HG03103 (cell line): ENCODE measurements around the gene TAF15.

Source experiments
- ATAC-seq: cut with Tn5 transposase; IDR thresholded peaks from one replicate; pipeline ENCODE4 v1.9.1; 2021; ENCODE audit warnings: low read depth; ENCODE audit not compliant: unreplicated experiment

The TAF15 gene

DNA sequence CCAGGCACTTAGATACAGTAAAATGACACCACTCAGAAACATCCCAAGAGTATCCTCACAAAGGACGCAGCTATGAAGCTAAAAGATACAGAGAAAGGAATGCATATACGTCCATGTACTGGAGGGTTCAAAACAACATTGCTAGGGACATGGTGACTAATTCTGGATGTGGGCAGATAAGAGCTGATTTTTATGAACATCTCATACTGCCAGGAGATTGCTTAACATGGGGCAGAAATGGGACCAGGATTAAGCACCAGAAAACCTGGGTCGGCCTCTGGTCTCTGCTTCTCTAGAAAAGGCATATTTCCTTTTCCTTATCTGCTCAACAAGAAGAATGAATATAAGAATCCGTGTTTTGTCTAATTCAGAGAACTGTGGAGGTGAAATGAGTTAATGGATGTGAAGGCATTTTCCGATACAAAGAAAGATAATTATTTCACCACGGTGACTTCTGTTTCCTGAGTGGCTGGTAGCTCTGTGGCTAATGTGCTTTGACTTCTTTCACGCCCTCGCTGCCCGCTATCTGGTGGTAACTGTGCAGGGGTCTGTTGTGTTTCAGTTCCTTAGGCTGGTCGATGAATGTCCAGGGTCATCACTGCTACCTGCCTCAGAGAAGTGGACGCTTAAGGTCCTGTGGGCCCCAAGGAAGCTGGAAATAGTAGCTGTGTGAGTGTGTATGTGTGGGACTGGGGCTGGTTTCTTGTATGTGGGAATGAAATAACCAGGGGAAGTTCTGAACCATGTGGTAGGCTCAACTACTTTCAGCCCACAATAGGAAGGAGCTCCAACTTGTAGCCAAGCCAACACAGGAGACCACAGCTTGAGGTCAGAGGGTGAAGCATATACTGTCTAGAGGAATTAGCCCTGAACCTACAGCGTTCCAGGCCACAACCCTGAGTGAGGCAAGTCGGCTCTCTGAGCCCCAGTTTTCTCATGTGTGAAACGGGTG, 86.6 kb downstream of the TAF15 start:
- no peak for ATAC-seq
